ENCODE measurements around the gene FOXL2.

FOXL2 gene

GRCh38 chr3:138938056-138938876 lies 8.7 kb downstream of the FOXL2 start:
- TF ChIP-seq CTCF (IDR thresholded peaks at IDR 0.05; ENCODE audit: low read length, missing control alignments) = no peak
- H3K4me3 ChIP-seq (replicated peaks; ENCODE audit: low read depth, low read length) = no peak overlapping the region
- no peak for DNase-seq (ENCODE audit: low read depth)

GRCh38 chr3:138937690-138938055 lies 9.3 kb downstream of the FOXL2 start:
- DNase-seq (ENCODE audit: low read depth) = no peak
- no peak overlapping the region for H3K4me3 ChIP-seq (replicated peaks; ENCODE audit: low read depth, low read length)
- TF ChIP-seq CTCF (IDR thresholded peaks at IDR 0.05; ENCODE audit: low read length, missing control alignments) = no peak

GRCh38 chr3:138936741-138937689 lies 9.9 kb downstream of the FOXL2 start:
- no peak for TF ChIP-seq CTCF (IDR thresholded peaks at IDR 0.05; ENCODE audit: low read length, missing control alignments)
- H3K4me3 ChIP-seq (replicated peaks; ENCODE audit: low read depth, low read length) = no peak overlapping the region
- DNase-seq (ENCODE audit: low read depth) = no peak

GRCh38 chr3:138935863-138936740 lies 10.8 kb downstream of the FOXL2 start:
- peak; percentile 55 for DNase-seq (ENCODE audit: low read depth)
- peak; percentile 71 for TF ChIP-seq CTCF (IDR thresholded peaks at IDR 0.05; ENCODE audit: low read length, missing control alignments)
- H3K4me3 ChIP-seq (replicated peaks; ENCODE audit: low read depth, low read length) = peak overlapping the region; percentile 47

- TF ChIP-seq CTCF (IDR thresholded peaks at IDR 0.05; ENCODE audit: low read length, missing control alignments) = no peak
- no peak overlapping the region for H3K4me3 ChIP-seq (replicated peaks; ENCODE audit: low read depth, low read length)
- DNase-seq (ENCODE audit: low read depth) = no peak
These were observed 11.5 kb downstream of the FOXL2 start for GRCh38 chr3:138935505-138935862.

GRCh38 chr3:138933981-138934691 lies 12.8 kb downstream of the FOXL2 start:
- no peak overlapping the region for H3K4me3 ChIP-seq (replicated peaks; ENCODE audit: low read depth, low read length)
- no peak for DNase-seq (ENCODE audit: low read depth)
- TF ChIP-seq CTCF (IDR thresholded peaks at IDR 0.05; ENCODE audit: low read length, missing control alignments) = no peak
